ENCODE results near the gene GSTA4. TPM values are rescaled to one million over a fixed set of nuclear protein-coding genes. Genes with fewer than 3 reads are reported as not detected.

GSTA4 gene
- total and polyA plus RNA-seq, 2 donors (not counting 3 experiments of a cell fraction or from before 2014, with no cell fraction given) = 15.0 to 24.6 TPM

DNA sequence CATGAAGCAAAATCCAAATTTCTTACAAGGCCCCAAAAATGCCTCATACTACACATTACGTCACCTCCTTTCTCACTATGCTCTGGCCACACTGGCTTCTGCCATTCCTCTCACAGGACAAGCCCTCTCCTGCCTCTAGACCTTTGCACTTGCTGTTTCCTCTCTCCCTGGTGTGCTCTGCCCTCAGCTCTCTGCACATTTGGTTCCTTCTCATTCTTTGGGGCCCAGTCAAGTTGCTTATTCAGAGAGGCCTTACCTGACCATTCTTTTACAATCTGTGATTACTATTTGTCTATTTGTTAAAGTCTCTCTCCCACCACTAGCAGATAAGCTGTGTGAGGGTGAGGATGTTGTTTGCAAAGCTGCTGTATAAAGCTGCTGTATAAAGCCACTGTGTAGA is 15.4 kb upstream of the GSTA4 start:
- H3K79me2 ChIP-seq (ENCODE audit: control insufficient read depth, insufficient read depth, low read length) = no peaks in the 10 kb centered on the region
- no peak overlapping the region for H3K4me3 ChIP-seq (replicated peaks in 1 of 3; ENCODE audit: insufficient read depth in 1 of 3, low read depth in 1 of 3, low read length in 3 of 3)
- no peaks in the 10 kb centered on the region for H3K4me1 ChIP-seq (ENCODE audit: control insufficient read depth, extremely low read depth, insufficient read depth, low read length)
- TF ChIP-seq, protein P1, sequence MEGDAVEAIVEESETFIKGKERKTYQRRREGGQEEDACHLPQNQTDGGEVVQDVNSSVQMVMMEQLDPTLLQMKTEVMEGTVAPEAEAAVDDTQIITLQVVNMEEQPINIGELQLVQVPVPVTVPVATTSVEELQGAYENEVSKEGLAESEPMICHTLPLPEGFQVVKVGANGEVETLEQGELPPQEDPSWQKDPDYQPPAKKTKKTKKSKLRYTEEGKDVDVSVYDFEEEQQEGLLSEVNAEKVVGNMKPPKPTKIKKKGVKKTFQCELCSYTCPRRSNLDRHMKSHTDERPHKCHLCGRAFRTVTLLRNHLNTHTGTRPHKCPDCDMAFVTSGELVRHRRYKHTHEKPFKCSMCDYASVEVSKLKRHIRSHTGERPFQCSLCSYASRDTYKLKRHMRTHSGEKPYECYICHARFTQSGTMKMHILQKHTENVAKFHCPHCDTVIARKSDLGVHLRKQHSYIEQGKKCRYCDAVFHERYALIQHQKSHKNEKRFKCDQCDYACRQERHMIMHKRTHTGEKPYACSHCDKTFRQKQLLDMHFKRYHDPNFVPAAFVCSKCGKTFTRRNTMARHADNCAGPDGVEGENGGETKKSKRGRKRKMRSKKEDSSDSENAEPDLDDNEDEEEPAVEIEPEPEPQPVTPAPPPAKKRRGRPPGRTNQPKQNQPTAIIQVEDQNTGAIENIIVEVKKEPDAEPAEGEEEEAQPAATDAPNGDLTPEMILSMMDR (IDR thresholded peaks at IDR 0.05; ENCODE audit: extremely low read depth in 1 of 2, insufficient read depth in 1 of 2, low read depth in 1 of 2, low read length in 2 of 2) = no peak
- no peak for TF ChIP-seq EZH2 (IDR thresholded peaks at IDR 0.05; ENCODE audit: borderline replicate concordance, low read depth, low read length, severe bottlenecking)
- TF ChIP-seq JUN (IDR thresholded peaks at IDR 0.05; ENCODE audit: borderline replicate concordance, insufficient read depth, insufficient read length, low read depth) = no peak
- no peak for TF ChIP-seq POLR2A (IDR thresholded peaks at IDR 0.05; ENCODE audit: low read depth, low read length)
- no peak for TF ChIP-seq POLR2AphosphoS5 (IDR thresholded peaks at IDR 0.05; ENCODE audit: insufficient read depth, low read depth, low read length)
- no peak for TF ChIP-seq MYC (IDR thresholded peaks at IDR 0.05; ENCODE audit: low read depth, low read length)
- no peak for TF ChIP-seq GATA2 (IDR thresholded peaks at IDR 0.05; ENCODE audit: insufficient read depth, insufficient read length, low read depth, low read length)
- TF ChIP-seq, protein P2, sequence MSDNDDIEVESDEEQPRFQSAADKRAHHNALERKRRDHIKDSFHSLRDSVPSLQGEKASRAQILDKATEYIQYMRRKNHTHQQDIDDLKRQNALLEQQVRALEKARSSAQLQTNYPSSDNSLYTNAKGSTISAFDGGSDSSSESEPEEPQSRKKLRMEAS (IDR thresholded peaks at IDR 0.05; ENCODE audit: insufficient read depth, insufficient read length) = no peak
- TF ChIP-seq FOS (IDR thresholded peaks at IDR 0.05; ENCODE audit: borderline replicate concordance, insufficient read depth, low read length) = no peak
- H3K27me3 ChIP-seq (ENCODE audit: control insufficient read depth in 2 of 2, insufficient read depth in 2 of 2, low read length in 2 of 2) = no peaks in the 10 kb centered on the region
- peaks cover 4 to 46% of the 10 kb centered on the region in 2 experiments for H3K36me3 ChIP-seq (ENCODE audit: control insufficient read depth in 2 of 2, extremely low read depth in 1 of 2, insufficient read depth in 2 of 2, low read length in 2 of 2)
- H3K9ac ChIP-seq (replicated peaks; ENCODE audit: extremely low read depth, insufficient read depth, low read length) = no peak overlapping the region
- no peaks in the 10 kb centered on the region for H4K20me1 ChIP-seq (replicated peaks; ENCODE audit: control insufficient read depth, extremely low read depth, insufficient read depth, low read length)
- CTCF ChIA-PET = interaction anchor here (1.0 to 1.6 kb wide), 2 partner anchors 13 to 14 kb away, joined by 3 to 5 read pairs; no protein-coding TSS in a partner anchor
- H3K9me3 ChIP-seq (replicated peaks; ENCODE audit: control insufficient read depth, insufficient read depth, low read length) = no peaks in the 10 kb centered on the region
- no TSS peak for BruUV-seq (replicated peaks)
- no peak overlapping the region for H3K27ac ChIP-seq (ENCODE audit: insufficient read depth, low read depth, low read length)
- no peak overlapping the region for H2AFZ ChIP-seq (ENCODE audit: low read depth, low read length)
- intact Hi-C loops (cut with micrococcal nuclease) = no loop called here
- no peaks in the 10 kb centered on the region for H3K9me1 ChIP-seq (replicated peaks; ENCODE audit: control insufficient read depth, extremely low read depth, insufficient read depth, low read length)
- DNase-seq (ENCODE audit: low read depth, low spot score) (no peak), FAIRE-seq (no peak)
- POLR2A ChIA-PET = no interaction called here
- dilution Hi-C loops (cut with MboI; ENCODE audit: extremely low pct_ligation_motif_present, low sequenced_read_pairs) = no loop called here
- H3K4me2 ChIP-seq (ENCODE audit: insufficient read depth, low read length) = no peak overlapping the region

Data from endothelial cell of umbilical vein (primary cell).